Fibroblast of skin of left biceps (primary cell): ENCODE data around the gene NMRK2.

Source experiments
- DNase-seq, 2 experiments: peaks; one replicate each; pipeline ENCODE4 v3.0.0-alpha.2; 2013; ENCODE audit warnings: low read depth in 2 of 2

Gene NMRK2

GRCh38 chr19:3981736-3982681 is 49.1 kb downstream of the NMRK2 start:
- no peak for DNase-seq

GRCh38 chr19:3982701-3983541 is 50.1 kb downstream of the NMRK2 start:
- no peak for DNase-seq

- DNase-seq, result no peak
Measured at GRCh38 chr19:3983542-3983914, 50.7 kb downstream of the NMRK2 start.

- no peak for DNase-seq
Measured at GRCh38 chr19:3983936-3984583, 51.2 kb downstream of the NMRK2 start.

GRCh38 chr19:3984584-3984907 is 51.7 kb downstream of the NMRK2 start:
- no peak for DNase-seq

GRCh38 chr19:3984908-3985642 is 52.2 kb downstream of the NMRK2 start, which contains the start of gene EEF2:
TSS of gene EEF2 (minus strand) at chr19:3985463. CDS start at chr19:3985380, 83 bp downstream.
- DNase-seq, result peak; percentile 74 to 75

- no peak for DNase-seq
Measured at GRCh38 chr19:3985643-3986259, 52.9 kb downstream of the NMRK2 start.

GRCh38 chr19:3986260-3987041 is 53.6 kb downstream of the NMRK2 start:
- DNase-seq, result peak; percentile 46 to 52

GRCh38 chr19:3987619-3988371 is 54.9 kb downstream of the NMRK2 start:
- DNase-seq, result peak; percentile 41 to 53

GRCh38 chr19:3990815-3991117 is 57.9 kb downstream of the NMRK2 start:
- DNase-seq, result no peak
